GM19099 (cell line): ENCODE results near the gene CR1L.

Source experiments
- POLR2A ChIP-seq: IDR thresholded peaks from 3 replicates; pipeline ENCODE4 v1.6.1; 2011; ENCODE audit warnings: low read depth; ENCODE audit not compliant: insufficient read length; ENCODE audit errors: extremely low read depth

Gene CR1L

GRCh38 chr1:207646944-207647579 is 2.1 kb downstream of the CR1L start:
- TF ChIP-seq POLR2A = no peak

GRCh38 chr1:207647671-207648333 is 2.9 kb downstream of the CR1L start:
- no peak for TF ChIP-seq POLR2A

- TF ChIP-seq POLR2A = no peak
Observed at GRCh38 chr1:207648334-207649209, 3.6 kb downstream of the CR1L start.

- TF ChIP-seq POLR2A = no peak
Observed at GRCh38 chr1:207649210-207649753, 4.3 kb downstream of the CR1L start.

GRCh38 chr1:207649865-207650580 is 5.1 kb downstream of the CR1L start:
- no peak for TF ChIP-seq POLR2A

GRCh38 chr1:207651583-207651982 is 6.7 kb downstream of the CR1L start:
- no peak for TF ChIP-seq POLR2A

- TF ChIP-seq POLR2A = no peak
Observed at GRCh38 chr1:207654320-207654719, 9.4 kb downstream of the CR1L start.

GRCh38 chr1:207658408-207658807 is 13.5 kb downstream of the CR1L start:
- TF ChIP-seq POLR2A = no peak

GRCh38 chr1:207658904-207659485 is 14.1 kb downstream of the CR1L start:
- TF ChIP-seq POLR2A = no peak

GRCh38 chr1:207659545-207660153 is 14.7 kb downstream of the CR1L start:
- no peak for TF ChIP-seq POLR2A

- no peak for TF ChIP-seq POLR2A
Observed at GRCh38 chr1:207666342-207666741, 21.4 kb downstream of the CR1L start.

GRCh38 chr1:207669528-207670009 is 24.6 kb downstream of the CR1L start:
- no peak for TF ChIP-seq POLR2A

GRCh38 chr1:207670192-207670591 is 25.3 kb downstream of the CR1L start:
- no peak for TF ChIP-seq POLR2A

- TF ChIP-seq POLR2A = no peak
Observed at GRCh38 chr1:207670997-207671396, 26.1 kb downstream of the CR1L start.
